Fibroblast of the aortic adventitia (primary cell): ENCODE measurements around the gene GRIP2. TPM values are rescaled to one million over a fixed set of nuclear protein-coding genes. Genes with fewer than 3 reads are reported as not detected.

Source experiments
- DNase-seq: peaks from one replicate; pipeline ENCODE4 v3.0.0-alpha.2; 2010; ENCODE audit warnings: low read depth
- H3K4me3 ChIP-seq: 2 replicates; pipeline ENCODE4 v1.5.1; 2011; ENCODE audit warnings: low read depth, mild to moderate bottlenecking, control low read depth, low read length, moderate library complexity
- small RNA-seq: library from RNA; depleted of rRNA; stranded (forward); fragments of <200 nt; gene quantifications from one replicate; pipeline ENCODE3, GENCODE V24; 2012
- total RNA-seq: library from RNA; depleted of rRNA; stranded (reverse); fragments of >200 nt; gene quantifications from 2 replicates; pipeline ENCODE4 v1.2.3, GENCODE V29; 2012; ENCODE audit warnings: low replicate concordance
- TF ChIP-seq, protein P1 (sequence below): IDR thresholded peaks from 2 replicates; pipeline ENCODE4 v1.5.1; 2011; ENCODE audit warnings: mild to moderate bottlenecking, low read length, control low read depth, inconsistent platforms; ENCODE audit not compliant: insufficient read depth

The GRIP2 gene
- total RNA-seq, 1 donor: 0.90 TPM

DNA sequence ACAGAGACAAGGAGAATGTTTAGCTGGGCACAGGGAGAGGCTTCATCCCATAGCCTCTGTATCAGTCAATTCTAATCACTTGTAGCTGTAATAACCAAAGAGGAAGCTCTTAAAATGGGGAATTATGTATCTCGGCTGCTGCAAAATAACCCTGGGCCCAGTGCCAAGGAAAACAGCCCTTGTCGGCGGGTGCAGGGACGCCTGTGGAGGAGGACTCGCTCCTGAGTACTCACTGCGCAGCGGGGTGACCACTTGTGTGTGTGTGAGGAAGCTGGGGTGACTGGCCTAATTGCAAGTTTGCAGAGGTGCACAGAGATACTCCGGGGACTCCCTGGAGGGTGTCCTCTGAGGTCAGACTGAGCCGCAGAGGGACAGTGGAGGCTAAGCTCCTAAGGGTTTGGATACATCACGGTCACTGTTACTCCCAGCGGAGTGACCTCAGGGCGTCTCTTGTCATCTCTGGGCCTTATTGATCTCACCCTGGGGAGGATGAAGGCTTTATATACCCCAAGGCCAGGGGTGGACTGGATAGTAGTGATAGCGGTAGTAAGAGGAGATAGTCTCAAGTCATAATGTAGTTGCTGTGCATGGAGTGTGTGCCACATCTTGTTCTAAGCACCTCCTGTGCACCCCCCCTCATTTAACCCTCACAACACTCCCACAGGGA, 100.5 kb downstream of the GRIP2 start:
- peak; percentile 48 for DNase-seq
- no peak overlapping the region for H3K4me3 ChIP-seq
- TF ChIP-seq, protein P1, sequence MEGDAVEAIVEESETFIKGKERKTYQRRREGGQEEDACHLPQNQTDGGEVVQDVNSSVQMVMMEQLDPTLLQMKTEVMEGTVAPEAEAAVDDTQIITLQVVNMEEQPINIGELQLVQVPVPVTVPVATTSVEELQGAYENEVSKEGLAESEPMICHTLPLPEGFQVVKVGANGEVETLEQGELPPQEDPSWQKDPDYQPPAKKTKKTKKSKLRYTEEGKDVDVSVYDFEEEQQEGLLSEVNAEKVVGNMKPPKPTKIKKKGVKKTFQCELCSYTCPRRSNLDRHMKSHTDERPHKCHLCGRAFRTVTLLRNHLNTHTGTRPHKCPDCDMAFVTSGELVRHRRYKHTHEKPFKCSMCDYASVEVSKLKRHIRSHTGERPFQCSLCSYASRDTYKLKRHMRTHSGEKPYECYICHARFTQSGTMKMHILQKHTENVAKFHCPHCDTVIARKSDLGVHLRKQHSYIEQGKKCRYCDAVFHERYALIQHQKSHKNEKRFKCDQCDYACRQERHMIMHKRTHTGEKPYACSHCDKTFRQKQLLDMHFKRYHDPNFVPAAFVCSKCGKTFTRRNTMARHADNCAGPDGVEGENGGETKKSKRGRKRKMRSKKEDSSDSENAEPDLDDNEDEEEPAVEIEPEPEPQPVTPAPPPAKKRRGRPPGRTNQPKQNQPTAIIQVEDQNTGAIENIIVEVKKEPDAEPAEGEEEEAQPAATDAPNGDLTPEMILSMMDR: no peak

Small RNAs within 50 kb of the gene (small RNA-seq; reads per million reads assigned to genes)
- gene RNU6-905P: not detected

Other genes with a start within 250 kb of the GRIP2 start
- gene SLC6A6, start 137.7 kb downstream of the GRIP2 start, total RNA-seq: 5.9 and 31.4 TPM in 2 replicates
- gene CCDC174, start 111.4 kb upstream of the GRIP2 start, total RNA-seq: 11.5 and 40.5 TPM in 2 replicates
- gene C3orf20, start 134.8 kb upstream of the GRIP2 start, total RNA-seq: not detected in 2 replicates